ENCODE measurements around the gene RHBDD2. TPM values are rescaled to one million over a fixed set of nuclear protein-coding genes. Genes with fewer than 3 reads are reported as not detected.

The RHBDD2 gene
- total and polyA plus RNA-seq, 10 donors: 30.5 to 69.2 (median 47.0) TPM

DNA sequence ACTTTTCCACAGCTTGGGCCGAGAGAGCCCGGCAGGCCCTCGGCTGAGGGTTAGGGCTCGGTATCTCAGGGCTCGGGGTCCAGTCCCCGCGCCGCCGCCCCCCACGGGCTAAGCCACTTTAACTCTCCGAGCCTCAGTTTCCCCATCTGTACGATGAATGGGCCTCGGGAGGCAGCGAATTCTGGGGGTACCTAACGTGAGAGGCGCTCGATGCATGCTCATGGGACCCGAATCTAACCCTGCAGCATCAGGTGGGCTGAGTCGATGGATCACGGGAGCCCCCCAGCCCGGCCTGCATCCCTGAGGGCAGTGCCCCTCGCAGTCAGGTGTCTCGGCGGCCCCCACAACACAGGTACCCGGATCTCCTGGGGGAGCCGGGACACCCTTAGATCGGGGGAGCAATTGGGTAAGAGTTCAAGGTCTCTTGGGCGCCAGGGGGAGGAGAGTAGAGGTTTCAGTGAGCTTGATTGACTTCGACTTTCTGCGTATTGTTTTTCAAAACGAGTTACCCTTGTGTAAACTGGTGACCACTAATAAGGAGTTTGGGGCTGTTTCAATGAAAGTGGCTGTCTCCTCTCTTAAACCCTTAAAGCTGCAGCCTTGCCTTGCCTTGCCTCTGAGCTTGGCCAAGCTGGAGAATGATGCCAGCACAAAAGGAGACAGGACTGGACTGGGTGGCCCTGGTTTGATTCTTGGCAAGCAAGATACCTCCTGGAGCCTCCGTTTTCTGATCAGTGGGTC is 36.8 kb downstream of the RHBDD2 start:
- Histone ChIP-seq H3K27ac (peak overlapping the region; percentile 85 to 98 (median 93)), H3K36me3 (peaks cover 0 to 7% (median 0%) of the 10 kb centered on the region in 6 donors), H3K9me3 (no peaks in the 10 kb centered on the region), H3K27me3 (replicated peaks in 1 of 7) (no peaks in the 10 kb centered on the region), H3K4me1 (peaks cover 14 to 63% (median 43%) of the 10 kb centered on the region in 6 donors), H3K4me3 (peak overlapping the region; percentile 74 to 99 (median 86))
- DNase-seq: peak; percentile 86
- TF ChIP-seq POLR2AphosphoS5 (IDR thresholded peaks at IDR 0.05) (no peak), POLR2A (IDR thresholded peaks at IDR 0.05) (no peak)
- TF ChIP-seq, protein P1, sequence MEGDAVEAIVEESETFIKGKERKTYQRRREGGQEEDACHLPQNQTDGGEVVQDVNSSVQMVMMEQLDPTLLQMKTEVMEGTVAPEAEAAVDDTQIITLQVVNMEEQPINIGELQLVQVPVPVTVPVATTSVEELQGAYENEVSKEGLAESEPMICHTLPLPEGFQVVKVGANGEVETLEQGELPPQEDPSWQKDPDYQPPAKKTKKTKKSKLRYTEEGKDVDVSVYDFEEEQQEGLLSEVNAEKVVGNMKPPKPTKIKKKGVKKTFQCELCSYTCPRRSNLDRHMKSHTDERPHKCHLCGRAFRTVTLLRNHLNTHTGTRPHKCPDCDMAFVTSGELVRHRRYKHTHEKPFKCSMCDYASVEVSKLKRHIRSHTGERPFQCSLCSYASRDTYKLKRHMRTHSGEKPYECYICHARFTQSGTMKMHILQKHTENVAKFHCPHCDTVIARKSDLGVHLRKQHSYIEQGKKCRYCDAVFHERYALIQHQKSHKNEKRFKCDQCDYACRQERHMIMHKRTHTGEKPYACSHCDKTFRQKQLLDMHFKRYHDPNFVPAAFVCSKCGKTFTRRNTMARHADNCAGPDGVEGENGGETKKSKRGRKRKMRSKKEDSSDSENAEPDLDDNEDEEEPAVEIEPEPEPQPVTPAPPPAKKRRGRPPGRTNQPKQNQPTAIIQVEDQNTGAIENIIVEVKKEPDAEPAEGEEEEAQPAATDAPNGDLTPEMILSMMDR (IDR thresholded peaks at IDR 0.05 in 8 of 11, conservative IDR thresholded peaks at IDR 0.05 in 3 of 11): no peak
- intact Hi-C loops (cut with DNase I; ENCODE audit: low total_unique reads): no loop called here
- WGBS, 5 donors: 1 to 3% (median 2%) methylated on average over 13 to 32 of the region's 32 CpGs

DNA sequence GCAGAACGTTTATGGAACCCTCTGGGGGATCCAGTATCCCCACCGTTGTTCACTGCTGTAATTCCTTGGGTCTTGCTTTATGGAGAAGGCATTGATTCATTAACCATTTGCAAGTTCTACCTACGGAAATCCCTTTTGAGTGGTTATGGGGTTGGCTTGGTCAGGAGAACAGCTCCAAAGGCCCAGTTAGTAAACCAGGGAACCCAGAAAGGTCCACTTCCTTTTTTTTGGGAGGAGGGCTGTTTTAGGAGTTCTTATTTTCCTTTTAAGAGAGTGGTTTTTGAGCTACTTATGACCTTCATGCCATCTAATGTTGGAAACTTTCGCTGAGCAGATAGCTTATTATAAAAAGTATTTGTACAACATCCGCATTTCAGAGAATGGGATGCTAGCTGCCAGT is 37.4 kb downstream of the RHBDD2 start:
- peaks cover 0 to 12% (median 0%) of the 10 kb centered on the region in 6 donors for H3K36me3 ChIP-seq
- peak overlapping the region; percentile 74 to 99 (median 86) for H3K4me3 ChIP-seq
- peak overlapping the region in 4 of 8 donors; percentile 88 to 98 (median 96) for H3K27ac ChIP-seq
- no peak for DNase-seq
- intact Hi-C loops (cut with DNase I; ENCODE audit: low total_unique reads): no loop called here
- no peaks in the 10 kb centered on the region for H3K27me3 ChIP-seq (replicated peaks in 1 of 7)
- TF ChIP-seq POLR2AphosphoS5 (IDR thresholded peaks at IDR 0.05) (no peak), POLR2A (IDR thresholded peaks at IDR 0.05) (no peak)
- TF ChIP-seq, protein P1 (IDR thresholded peaks at IDR 0.05 in 8 of 11, conservative IDR thresholded peaks at IDR 0.05 in 3 of 11): no peak
- no peaks in the 10 kb centered on the region for H3K9me3 ChIP-seq
- 59 to 73% (median 68%) methylated on average over 5 of the region's 5 CpGs for WGBS, 5 donors
- peaks cover 14 to 70% (median 43%) of the 10 kb centered on the region in 6 donors for H3K4me1 ChIP-seq

DNA sequence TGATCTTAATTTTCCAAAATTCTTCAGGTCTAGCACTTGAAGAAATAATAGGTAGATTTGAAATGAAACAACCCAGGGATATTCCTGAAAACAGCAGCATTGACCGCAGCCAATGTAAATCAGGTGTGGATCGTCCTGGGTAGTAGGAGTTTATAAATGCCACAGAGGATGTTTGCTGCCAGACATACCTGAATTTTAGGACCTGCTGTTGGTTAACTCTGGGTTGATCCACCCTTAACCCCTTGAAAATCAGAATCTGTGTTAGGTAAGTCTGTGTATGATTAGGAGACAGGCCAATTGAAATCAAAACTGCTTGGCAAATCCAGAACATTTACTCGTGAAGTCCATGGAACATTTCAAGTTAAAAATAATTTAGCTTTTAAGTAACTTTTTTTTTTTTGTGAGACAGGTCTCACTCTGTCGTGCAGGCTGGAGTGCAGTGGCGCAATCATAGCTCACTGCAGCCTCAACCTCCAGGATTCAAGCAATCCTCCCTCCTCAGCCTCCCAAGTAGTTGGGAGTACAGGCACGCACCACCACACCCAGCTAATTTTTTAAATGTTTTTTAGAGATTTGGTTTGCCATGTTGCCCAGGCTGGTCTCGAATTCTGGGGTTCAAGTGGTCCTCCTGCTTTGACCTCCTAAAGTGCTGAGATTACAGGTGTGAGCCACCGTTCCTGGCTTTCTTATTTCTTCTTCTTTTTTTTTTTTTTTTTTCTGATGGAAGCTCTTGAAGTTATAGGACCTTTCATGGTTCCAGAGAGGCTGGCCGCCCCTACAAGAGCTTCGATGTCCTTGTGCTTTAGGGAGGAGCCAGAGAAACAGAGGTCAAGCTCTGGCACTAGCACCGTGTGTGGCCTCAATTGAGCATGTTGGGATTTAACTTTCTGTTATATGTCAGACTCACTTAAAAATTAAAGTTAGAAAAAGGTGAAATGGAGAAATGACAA is 38.1 kb downstream of the RHBDD2 start:
- no peak for DNase-seq
- H3K9me3 ChIP-seq: no peaks in the 10 kb centered on the region
- TF ChIP-seq, protein P1 (IDR thresholded peaks at IDR 0.05 in 8 of 11, conservative IDR thresholded peaks at IDR 0.05 in 3 of 11): no peak
- TF ChIP-seq POLR2A (IDR thresholded peaks at IDR 0.05) (no peak), POLR2AphosphoS5 (IDR thresholded peaks at IDR 0.05) (no peak)
- H3K4me1 ChIP-seq: peaks cover 14 to 77% (median 47%) of the 10 kb centered on the region in 6 donors
- intact Hi-C loops (cut with DNase I; ENCODE audit: low total_unique reads): no loop called here
- 81 to 88% (median 86%) methylated on average over 11 of the region's 11 CpGs for WGBS, 5 donors
- peaks cover 0 to 12% (median 0%) of the 10 kb centered on the region in 6 donors for H3K36me3 ChIP-seq
- H3K27ac ChIP-seq: peak overlapping the region in 3 of 8 donors; percentile 94 to 98 (median 97)
- H3K4me3 ChIP-seq: peak overlapping the region in 4 of 8 donors; percentile 84 to 99 (median 90)
- no peaks in the 10 kb centered on the region for H3K27me3 ChIP-seq (replicated peaks in 1 of 7)

Measured in spleen (tissue), 11 donors.